Measurements from ENCODE around the gene RAB3B. TPM values are rescaled to one million over a fixed set of nuclear protein-coding genes. Genes with fewer than 3 reads are reported as not detected.

Gene RAB3B
- total and polyA plus RNA-seq, 2 experiments from 2014 or later: 9.7 to 24.7 TPM

DNA sequence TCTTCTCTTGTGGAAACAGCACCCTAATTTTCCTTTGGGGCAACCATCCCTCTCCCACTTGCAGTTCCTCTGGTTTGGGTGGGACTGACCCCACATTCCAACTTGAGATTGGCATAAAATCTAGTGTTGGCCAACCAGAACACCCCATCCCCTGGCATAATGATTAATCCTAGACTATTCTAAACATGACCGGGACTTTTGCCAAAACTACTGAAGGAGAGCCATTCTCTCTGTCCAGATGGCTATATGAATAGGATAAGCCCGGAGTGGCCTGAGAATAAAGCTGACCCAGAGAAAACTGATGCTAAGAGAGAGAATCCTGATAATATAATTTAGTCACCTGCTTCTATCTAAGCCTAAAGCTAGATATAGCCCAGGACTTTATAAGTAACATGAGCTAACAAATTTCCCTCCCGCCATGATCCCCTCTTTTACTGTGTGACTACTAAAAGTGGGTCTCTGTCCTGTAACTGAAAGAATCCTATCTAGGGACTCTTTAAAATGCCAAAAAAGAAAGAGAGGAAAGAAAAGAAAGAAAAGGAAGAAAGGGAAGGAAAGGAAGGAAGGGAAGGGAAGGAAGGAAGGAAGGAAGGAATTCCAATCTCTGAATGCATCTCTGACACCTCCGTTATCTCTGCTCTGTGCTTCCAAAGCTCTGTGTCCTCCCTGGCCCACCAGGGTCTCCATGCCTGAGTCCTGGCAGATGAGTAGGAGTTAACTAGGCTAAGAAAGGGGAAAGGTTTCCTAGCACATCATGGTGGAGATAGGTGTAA is 84.0 kb downstream of the RAB3B start:
- no peak for DNase-seq (ENCODE audit: low spot score)
- no peak overlapping the region for H2AFZ ChIP-seq
- H3K27ac ChIP-seq: no peak overlapping the region
- no peaks in the 10 kb centered on the region for H3K27me3 ChIP-seq
- H3K9me3 ChIP-seq (ENCODE audit: low read depth): no peaks in the 10 kb centered on the region
- TF ChIP-seq EZH2phosphoT487 (IDR thresholded peaks at IDR 0.05; ENCODE audit: low read depth, severe bottlenecking, unreplicated experiment) (no peak), EZH2 (IDR thresholded peaks at IDR 0.05; ENCODE audit: borderline replicate concordance) (no peak)
- TF ChIP-seq, protein P1, sequence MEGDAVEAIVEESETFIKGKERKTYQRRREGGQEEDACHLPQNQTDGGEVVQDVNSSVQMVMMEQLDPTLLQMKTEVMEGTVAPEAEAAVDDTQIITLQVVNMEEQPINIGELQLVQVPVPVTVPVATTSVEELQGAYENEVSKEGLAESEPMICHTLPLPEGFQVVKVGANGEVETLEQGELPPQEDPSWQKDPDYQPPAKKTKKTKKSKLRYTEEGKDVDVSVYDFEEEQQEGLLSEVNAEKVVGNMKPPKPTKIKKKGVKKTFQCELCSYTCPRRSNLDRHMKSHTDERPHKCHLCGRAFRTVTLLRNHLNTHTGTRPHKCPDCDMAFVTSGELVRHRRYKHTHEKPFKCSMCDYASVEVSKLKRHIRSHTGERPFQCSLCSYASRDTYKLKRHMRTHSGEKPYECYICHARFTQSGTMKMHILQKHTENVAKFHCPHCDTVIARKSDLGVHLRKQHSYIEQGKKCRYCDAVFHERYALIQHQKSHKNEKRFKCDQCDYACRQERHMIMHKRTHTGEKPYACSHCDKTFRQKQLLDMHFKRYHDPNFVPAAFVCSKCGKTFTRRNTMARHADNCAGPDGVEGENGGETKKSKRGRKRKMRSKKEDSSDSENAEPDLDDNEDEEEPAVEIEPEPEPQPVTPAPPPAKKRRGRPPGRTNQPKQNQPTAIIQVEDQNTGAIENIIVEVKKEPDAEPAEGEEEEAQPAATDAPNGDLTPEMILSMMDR (IDR thresholded peaks at IDR 0.05; ENCODE audit: poor library complexity): no peak
- no peak overlapping the region for H3K4me3 ChIP-seq
- H3K4me2 ChIP-seq: no peak overlapping the region
- no peaks in the 10 kb centered on the region for H3K79me2 ChIP-seq
- H3K9me2 ChIP-seq (replicated peaks; ENCODE audit: insufficient read depth): no peaks in the 10 kb centered on the region
- H4K20me1 ChIP-seq (ENCODE audit: insufficient read depth, poor library complexity, severe bottlenecking): no peaks in the 10 kb centered on the region
- no peaks in the 10 kb centered on the region for H3K4me1 ChIP-seq (ENCODE audit: insufficient read depth)
- no peaks in the 10 kb centered on the region for H3K36me3 ChIP-seq (replicated peaks; ENCODE audit: insufficient read depth, low read depth)
- WGBS (ENCODE audit: low lambda C conversion rate, missing lambda C conversion rate): 78% methylated on average over 4 of the region's 4 CpGs

DNA sequence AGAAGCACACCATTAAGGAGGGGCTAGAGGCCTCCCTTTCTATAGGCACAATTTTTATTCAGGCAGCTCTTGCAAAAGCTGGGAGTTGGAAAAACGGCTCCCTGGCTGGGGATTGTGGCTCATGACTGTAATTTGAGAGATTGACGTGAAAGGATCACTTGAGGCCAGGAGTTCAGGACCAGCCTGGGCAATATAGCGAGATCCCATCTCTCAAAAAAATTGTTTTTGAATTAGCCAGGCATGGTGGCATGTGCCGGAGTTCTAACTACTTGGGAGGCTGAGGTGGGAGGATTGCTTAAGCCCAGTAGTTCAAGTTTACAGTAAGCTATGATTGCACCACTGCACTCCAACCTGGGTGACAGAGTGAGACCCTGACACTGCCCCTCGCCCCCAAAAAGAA is 88.0 kb downstream of the RAB3B start:
- no peaks in the 10 kb centered on the region for H3K9me2 ChIP-seq (replicated peaks; ENCODE audit: insufficient read depth)
- no peaks in the 10 kb centered on the region for H3K27me3 ChIP-seq
- DNase-seq (ENCODE audit: low spot score): no peak
- H3K36me3 ChIP-seq (replicated peaks; ENCODE audit: insufficient read depth, low read depth): no peaks in the 10 kb centered on the region
- H3K4me3 ChIP-seq: no peak overlapping the region
- 87% methylated on average over 5 of the region's 5 CpGs for WGBS (ENCODE audit: low lambda C conversion rate, missing lambda C conversion rate)
- H4K20me1 ChIP-seq (ENCODE audit: insufficient read depth, poor library complexity, severe bottlenecking): no peaks in the 10 kb centered on the region
- no peak overlapping the region for H2AFZ ChIP-seq
- no peaks in the 10 kb centered on the region for H3K79me2 ChIP-seq
- H3K27ac ChIP-seq: no peak overlapping the region
- no peaks in the 10 kb centered on the region for H3K9me3 ChIP-seq (ENCODE audit: low read depth)
- no peak overlapping the region for H3K4me2 ChIP-seq
- TF ChIP-seq, protein P1 (IDR thresholded peaks at IDR 0.05; ENCODE audit: poor library complexity): no peak
- TF ChIP-seq EZH2phosphoT487 (IDR thresholded peaks at IDR 0.05; ENCODE audit: low read depth, severe bottlenecking, unreplicated experiment): no peak
- no peak for TF ChIP-seq EZH2 (IDR thresholded peaks at IDR 0.05; ENCODE audit: borderline replicate concordance)
- H3K4me1 ChIP-seq (ENCODE audit: insufficient read depth): no peaks in the 10 kb centered on the region

DNA sequence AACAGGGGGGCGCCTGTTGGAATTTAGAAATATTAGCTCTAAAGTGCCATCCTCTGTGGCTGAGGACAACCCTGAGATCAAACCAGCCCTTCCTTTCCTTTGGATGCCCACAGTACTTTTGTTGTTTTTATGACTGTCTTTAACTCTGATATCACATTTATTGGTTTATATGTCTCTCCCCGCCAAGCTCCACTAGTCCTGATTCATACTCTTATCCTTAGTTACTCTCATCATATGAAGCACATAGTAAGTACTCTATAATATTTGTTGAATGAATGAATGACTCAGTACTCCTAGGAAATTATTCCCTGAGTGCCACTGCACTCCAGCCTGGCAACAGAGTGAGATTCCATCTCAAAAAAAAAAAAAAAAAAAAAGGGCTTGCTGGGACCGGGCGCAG is 89.3 kb downstream of the RAB3B start:
- Histone ChIP-seq H3K79me2 (no peaks in the 10 kb centered on the region), H4K20me1 (ENCODE audit: insufficient read depth, poor library complexity, severe bottlenecking) (no peaks in the 10 kb centered on the region), H3K9me2 (replicated peaks; ENCODE audit: insufficient read depth) (no peaks in the 10 kb centered on the region), H3K4me2 (no peak overlapping the region), H3K36me3 (replicated peaks; ENCODE audit: insufficient read depth, low read depth) (no peaks in the 10 kb centered on the region), H3K27me3 (no peaks in the 10 kb centered on the region), H2AFZ (no peak overlapping the region), H3K9me3 (ENCODE audit: low read depth) (no peaks in the 10 kb centered on the region), H3K4me1 (ENCODE audit: insufficient read depth) (no peaks in the 10 kb centered on the region), H3K27ac (no peak overlapping the region), H3K4me3 (no peak overlapping the region)
- DNase-seq (ENCODE audit: low spot score): no peak
- 94% methylated on average over 4 of the region's 4 CpGs for WGBS (ENCODE audit: low lambda C conversion rate, missing lambda C conversion rate)
- TF ChIP-seq EZH2phosphoT487 (IDR thresholded peaks at IDR 0.05; ENCODE audit: low read depth, severe bottlenecking, unreplicated experiment): no peak
- TF ChIP-seq EZH2 (IDR thresholded peaks at IDR 0.05; ENCODE audit: borderline replicate concordance): no peak
- TF ChIP-seq, protein P1 (IDR thresholded peaks at IDR 0.05; ENCODE audit: poor library complexity): no peak
